Measurements from ENCODE around the gene ADAT3. TPM values are rescaled to one million over a fixed set of nuclear protein-coding genes. Genes with fewer than 3 reads are reported as not detected.

The ADAT3 gene
- total RNA-seq, 2 donors from 2014 or later = 9.9 to 13.8 TPM

DNA sequence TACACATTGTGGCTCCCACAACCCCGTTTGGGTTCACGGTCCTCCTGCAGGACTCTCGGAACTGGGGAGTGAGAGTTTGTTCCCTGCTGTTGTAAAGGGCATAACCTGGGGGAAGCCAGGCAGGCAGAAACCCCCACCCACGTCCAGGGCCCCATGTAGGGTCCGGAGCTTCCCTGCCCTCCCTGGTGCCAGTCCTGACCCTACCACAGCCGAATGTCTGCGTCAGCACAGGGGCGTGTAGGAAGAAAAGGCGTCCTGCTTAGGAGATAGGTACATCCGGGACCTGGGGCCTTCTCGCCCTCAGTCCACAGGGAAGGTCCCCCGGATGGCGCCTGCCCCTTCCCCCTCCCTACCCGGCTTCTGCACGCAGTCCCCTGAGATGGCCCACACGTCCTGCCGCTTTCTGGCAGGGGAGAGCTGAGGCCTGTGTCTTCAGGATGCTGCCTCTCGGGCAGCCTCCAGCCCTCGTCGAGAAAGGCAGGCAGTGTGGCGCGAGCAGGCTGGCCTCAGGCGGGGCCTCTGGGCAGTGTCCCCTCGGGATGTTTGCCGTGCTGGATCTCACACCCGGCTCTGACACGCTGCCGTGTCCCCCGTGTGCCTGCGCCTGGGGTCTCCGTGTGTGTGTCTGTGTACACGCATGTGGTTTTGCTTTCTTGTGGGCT, 54.9 kb downstream of the ADAT3 start:
- H3K9ac ChIP-seq (ENCODE audit: extremely low read depth, low read length, poor library complexity, severe bottlenecking) = no peak overlapping the region
- no peak for TF ChIP-seq CTCF (conservative IDR thresholded peaks at IDR 0.05)
- H3K4me1 ChIP-seq (ENCODE audit: control insufficient read depth, insufficient read depth, low read length) = no peaks in the 10 kb centered on the region
- WGBS, 2 experiments (ENCODE audit: insufficient coverage in 1 of 2, insufficient read length in 1 of 2) = 96 to 99% methylated on average over 18 to 32 of the region's 32 CpGs
- H3K9me3 ChIP-seq (ENCODE audit: control insufficient read depth, low read length) = no peaks in the 10 kb centered on the region
- Mint-ChIP-seq H3K27ac (no peak overlapping the region), H3K9me3 (no peaks in the 10 kb centered on the region), H3K4me3 (no peak overlapping the region), H3K27me3 (ENCODE audit: insufficient read depth) (no peaks in the 10 kb centered on the region), H3K36me3 (ENCODE audit: low read depth) (peaks cover 21% of the 10 kb centered on the region), H3K4me1 (peaks cover 4% of the 10 kb centered on the region)
- peaks cover 11% of the 10 kb centered on the region for H3K36me3 ChIP-seq (ENCODE audit: control insufficient read depth, insufficient read depth, low read length)
- no peaks in the 10 kb centered on the region for H3K27me3 ChIP-seq (ENCODE audit: control insufficient read depth, insufficient read depth, low read length, poor library complexity, severe bottlenecking)
- DNase-seq = no peak
- H3K27ac ChIP-seq (ENCODE audit: low read depth, low read length) = no peak overlapping the region
- H3K4me3 ChIP-seq (ENCODE audit: low read length) = no peak overlapping the region

DNA sequence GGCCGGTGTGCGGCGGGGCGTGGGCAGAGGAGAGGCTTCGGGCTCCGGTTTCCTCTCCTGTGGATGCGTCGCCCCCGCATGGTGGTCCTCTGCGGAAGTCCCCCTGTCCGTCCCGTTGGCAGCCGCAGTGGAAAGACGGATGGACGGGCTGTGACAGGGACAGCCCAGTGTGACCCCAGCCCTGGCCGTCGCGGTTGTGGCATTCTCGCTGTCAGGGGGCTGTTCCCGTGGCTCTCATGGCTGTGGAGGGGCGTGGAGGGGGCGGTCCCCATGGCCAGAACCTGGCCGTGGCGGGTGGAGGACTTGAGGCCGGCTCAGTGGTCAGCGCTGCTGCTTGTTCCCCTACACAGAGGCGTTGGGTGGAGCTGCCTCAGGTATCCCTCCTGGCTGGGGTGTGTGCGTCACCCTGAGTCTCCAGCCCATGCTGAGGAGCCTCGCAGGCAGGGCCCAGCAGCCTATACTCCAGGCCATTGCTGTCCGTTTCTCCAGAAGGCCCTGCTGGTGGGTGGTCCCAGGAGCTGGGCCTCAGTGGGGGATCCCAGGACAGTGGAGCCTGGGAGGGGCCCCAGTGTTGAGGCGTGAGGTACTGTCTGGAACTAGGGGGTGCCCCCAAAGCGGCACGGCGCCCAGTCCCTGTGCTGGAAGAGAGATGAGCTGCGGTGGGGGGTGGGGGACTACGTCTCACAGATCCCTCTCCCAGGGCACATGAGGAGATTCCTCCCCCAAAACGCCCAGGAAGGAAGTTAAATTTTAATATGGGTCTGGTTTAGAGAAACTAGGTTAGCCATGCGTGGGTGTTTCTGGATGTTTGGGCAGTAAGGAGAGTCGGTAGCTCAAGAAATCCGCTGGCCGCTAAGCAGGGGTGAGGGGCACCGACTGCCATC, 56.0 kb downstream of the ADAT3 start:
- no peak overlapping the region for H3K27ac ChIP-seq (ENCODE audit: low read depth, low read length)
- DNase-seq = no peak
- Mint-ChIP-seq H3K4me3 (no peak overlapping the region), H3K27ac (no peak overlapping the region), H3K4me1 (peaks cover 3% of the 10 kb centered on the region), H3K9me3 (no peaks in the 10 kb centered on the region), H3K36me3 (ENCODE audit: low read depth) (peaks cover 21% of the 10 kb centered on the region), H3K27me3 (ENCODE audit: insufficient read depth) (no peaks in the 10 kb centered on the region)
- H3K4me3 ChIP-seq (ENCODE audit: low read length) = no peak overlapping the region
- peaks cover 13% of the 10 kb centered on the region for H3K36me3 ChIP-seq (ENCODE audit: control insufficient read depth, insufficient read depth, low read length)
- H3K27me3 ChIP-seq (ENCODE audit: control insufficient read depth, insufficient read depth, low read length, poor library complexity, severe bottlenecking) = no peaks in the 10 kb centered on the region
- WGBS, 2 experiments (ENCODE audit: insufficient coverage in 1 of 2, insufficient read length in 1 of 2) = 95 to 96% methylated on average over 31 to 41 of the region's 42 CpGs
- no peaks in the 10 kb centered on the region for H3K4me1 ChIP-seq (ENCODE audit: control insufficient read depth, insufficient read depth, low read length)
- H3K9me3 ChIP-seq (ENCODE audit: control insufficient read depth, low read length) = no peaks in the 10 kb centered on the region
- no peak for TF ChIP-seq CTCF (conservative IDR thresholded peaks at IDR 0.05)
- H3K9ac ChIP-seq (ENCODE audit: extremely low read depth, low read length, poor library complexity, severe bottlenecking) = no peak overlapping the region

DNA sequence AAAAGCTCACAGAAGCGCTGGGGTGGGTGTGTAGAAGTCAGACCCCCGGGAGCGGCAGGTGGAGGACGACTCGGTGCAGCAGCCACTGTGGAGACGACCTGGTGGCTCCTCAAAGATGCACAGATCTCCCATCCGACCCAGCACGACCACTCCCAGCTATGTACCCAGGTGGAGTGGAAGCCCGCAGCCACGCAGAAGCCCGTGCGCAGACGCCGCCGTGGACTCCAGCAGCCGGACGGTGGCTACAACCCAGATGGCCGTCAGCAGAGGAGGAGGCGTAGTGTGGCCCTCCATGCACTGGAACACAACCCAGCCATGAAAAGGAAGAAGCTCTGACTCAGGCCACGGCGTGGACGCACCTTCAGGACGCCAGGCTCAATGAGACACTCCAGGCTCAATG, 57.5 kb downstream of the ADAT3 start:
- no peak overlapping the region for H3K9ac ChIP-seq (ENCODE audit: extremely low read depth, low read length, poor library complexity, severe bottlenecking)
- no peaks in the 10 kb centered on the region for H3K27me3 Mint-ChIP-seq (ENCODE audit: insufficient read depth)
- H3K4me3 ChIP-seq (ENCODE audit: low read length) = no peak overlapping the region
- no peak overlapping the region for H3K27ac Mint-ChIP-seq
- no peak overlapping the region for H3K27ac ChIP-seq (ENCODE audit: low read depth, low read length)
- TF ChIP-seq CTCF (conservative IDR thresholded peaks at IDR 0.05) = no peak
- no peak for DNase-seq
- no peaks in the 10 kb centered on the region for H3K27me3 ChIP-seq (ENCODE audit: control insufficient read depth, insufficient read depth, low read length, poor library complexity, severe bottlenecking)
- no peak overlapping the region for H3K4me3 Mint-ChIP-seq
- 96 to 97% methylated on average over 22 to 23 of the region's 23 CpGs for WGBS, 2 experiments (ENCODE audit: insufficient coverage in 1 of 2, insufficient read length in 1 of 2)
- H3K4me1 ChIP-seq (ENCODE audit: control insufficient read depth, insufficient read depth, low read length) = no peaks in the 10 kb centered on the region
- no peaks in the 10 kb centered on the region for H3K4me1 Mint-ChIP-seq
- H3K36me3 ChIP-seq (ENCODE audit: control insufficient read depth, insufficient read depth, low read length) = peaks cover 19% of the 10 kb centered on the region
- H3K36me3 Mint-ChIP-seq (ENCODE audit: low read depth) = peaks cover 21% of the 10 kb centered on the region
- no peaks in the 10 kb centered on the region for H3K9me3 ChIP-seq (ENCODE audit: control insufficient read depth, low read length)
- H3K9me3 Mint-ChIP-seq = no peaks in the 10 kb centered on the region

Other genes starting within 250 kb of the ADAT3 start
- under 1 TPM in 1 of 2 donors, not detected in 1; 0.04 TPM for gene ONECUT3, start 151.9 kb upstream of the ADAT3 start, total RNA-seq
- 1 to 10 TPM; 2.3 to 3.4 TPM for gene ATP8B3, start 93.1 kb upstream of the ADAT3 start, total RNA-seq
- gene REXO1, start 56.9 kb upstream of the ADAT3 start, total RNA-seq = 10 to 100 TPM; 51.6 to 56.4 TPM
- 10 to 100 TPM; 39.0 to 42.9 TPM for gene KLF16, start 41.8 kb upstream of the ADAT3 start, total RNA-seq
- gene ABHD17A, start 19.9 kb upstream of the ADAT3 start, total RNA-seq = 10 to 100 TPM; 50.6 to 52.9 TPM
- gene SCAMP4, start within 50 bp of the ADAT3 start, total RNA-seq = 10 to 100 TPM; 69.6 to 75.3 TPM
- gene CSNK1G2, start 35.8 kb downstream of the ADAT3 start, total RNA-seq = 100 to 1,000 TPM; 111 to 112 TPM
- 100 to 1,000 TPM; 107 to 112 TPM for gene BTBD2, start 110.3 kb downstream of the ADAT3 start, total RNA-seq
- gene MKNK2, start 145.8 kb downstream of the ADAT3 start, total RNA-seq = 100 to 1,000 TPM; 120 to 123 TPM
- 10 to 100 TPM; 20.9 to 21.8 TPM for gene MOB3A, start 190.9 kb downstream of the ADAT3 start, total RNA-seq
- gene IZUMO4, start 191.5 kb downstream of the ADAT3 start, total RNA-seq = 1 to 10 TPM; 4.3 to 5.4 TPM
- gene AP3D1, start 246.2 kb downstream of the ADAT3 start, total RNA-seq = 100 to 1,000 TPM; 162 to 181 TPM

Measured in endodermal cell (in vitro differentiated cells).